Stomach (tissue), 4 donors: Measurements from ENCODE around the gene AKAP8L.

Experiments
- CTCF ChIP-seq, 7 experiments: fragments of 450-650 bp in 4 of 7; fragments of 200-600 bp in 3 of 7; sonication (generic) in 3 of 7; IDR thresholded peaks; one replicate each; pipeline ENCODE4 v1.5.1; 2016 to 2019; ENCODE audit warnings: antibody characterized with exemption in 7 of 7, control low read depth in 2 of 7, mild to moderate bottlenecking in 1 of 7
- EP300 ChIP-seq: sonication (generic); formaldehyde crosslinking; IDR thresholded peaks from one replicate; pipeline ENCODE4 v1.6.1; 2017; ENCODE audit warnings: antibody characterized with exemption
- POLR2A ChIP-seq, 4 donors: fragments of 450-650 bp; IDR thresholded peaks; one replicate each; pipeline ENCODE4 v1.6.1; 2016; ENCODE audit warnings: antibody characterized with exemption in 4 of 4, control low read depth in 2 of 4, mild to moderate bottlenecking in 1 of 4, moderate library complexity in 1 of 4

- TF ChIP-seq CTCF (IDR thresholded peaks at IDR 0.05) (no peak), EP300 (no peak), POLR2A (IDR thresholded peaks at IDR 0.05) (no peak)
Measured at GRCh38 chr19:15431396-15432017, 12.7 kb upstream of the AKAP8L start.
